Nucleus accumbens (tissue), 56 donors: Measurements from ENCODE around the gene ATP6V1G3.
"Not testable (repeated sequence)": the region's sequence is repeated elsewhere in the genome, so short reads cannot be mapped to it uniquely, and the experiment has no call there.

Experiments
- DNase-seq, 56 donors: peaks; one replicate each; lab custom pipeline; 2025; lab: John Stamatoyannopoulos, UW

Gene ATP6V1G3

GRCh38 chr1:198543670-198544260, 3.3 kb upstream of the ATP6V1G3 start:
- DNase-seq: no peak

- no peak for DNase-seq
Measured at GRCh38 chr1:198542632-198543031, 2.2 kb upstream of the ATP6V1G3 start.

DNA sequence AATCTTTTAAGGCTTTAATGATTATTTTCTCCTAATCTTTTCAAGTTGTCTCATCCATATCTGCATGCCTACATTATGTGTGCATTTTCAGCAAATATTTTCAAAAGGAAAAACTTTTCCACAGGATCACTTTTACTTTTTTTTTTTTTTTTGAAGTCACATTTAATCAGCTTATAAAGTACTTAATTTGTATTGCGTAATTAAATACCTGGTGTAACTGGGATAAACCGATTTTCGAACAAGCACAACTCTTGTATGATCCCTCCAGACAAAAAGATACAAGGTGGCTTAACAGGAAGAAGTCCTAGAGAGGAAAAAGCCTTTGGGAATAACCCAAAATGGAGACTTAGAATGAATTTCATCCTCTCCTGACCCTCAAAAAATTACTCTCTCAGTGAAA, 1.3 kb upstream of the ATP6V1G3 start:
- DNase-seq: no peak

GRCh38 chr1:198538579-198539364, 1.7 kb downstream of the ATP6V1G3 start:
- DNase-seq: no peak

GRCh38 chr1:198535631-198536030, 4.8 kb downstream of the ATP6V1G3 start:
- no peak for DNase-seq

DNA sequence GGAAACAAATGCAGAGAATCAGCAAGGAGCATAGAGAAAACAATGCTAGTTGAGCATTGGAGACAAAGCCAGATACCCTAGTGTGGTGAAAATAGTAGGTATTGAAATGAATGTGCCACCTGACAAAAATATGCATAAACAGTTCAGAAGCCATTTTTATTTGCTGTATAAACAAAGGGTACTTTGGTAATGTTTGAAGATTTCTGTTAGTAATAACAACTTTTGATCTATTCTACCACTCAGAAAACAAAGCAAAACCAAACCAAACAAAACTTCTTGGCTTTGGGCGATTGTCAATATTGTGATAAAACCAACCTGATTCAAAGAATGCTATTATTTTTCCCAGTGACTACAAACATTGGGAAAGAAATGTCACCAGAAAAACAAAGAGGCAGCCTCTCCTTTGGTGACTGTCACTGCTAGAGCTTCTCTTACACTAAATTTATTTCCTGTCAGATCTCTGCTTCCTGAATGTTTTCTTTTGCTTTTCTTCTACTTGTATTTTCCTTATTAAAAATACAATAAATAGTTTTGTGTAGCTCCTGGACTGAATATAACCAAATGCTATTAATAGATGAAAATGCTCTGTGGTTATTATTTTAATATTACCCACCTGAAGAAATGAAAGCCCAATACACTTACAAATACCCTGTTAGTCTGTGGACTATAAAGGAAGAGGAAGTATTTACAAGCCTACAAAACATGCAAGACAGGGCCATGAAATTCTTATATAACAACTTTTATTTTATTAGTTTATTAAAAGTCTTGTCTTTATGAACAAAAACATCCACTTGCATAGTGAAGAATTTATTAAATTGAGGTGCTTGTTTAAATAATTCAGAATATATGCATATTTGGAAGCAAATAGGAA, 5.7 kb downstream of the ATP6V1G3 start:
- DNase-seq: no peak

- DNase-seq: no peak
Measured at GRCh38 chr1:198531891-198532290, 8.6 kb downstream of the ATP6V1G3 start.

GRCh38 chr1:198530953-198531352, 9.5 kb downstream of the ATP6V1G3 start:
- no peak for DNase-seq

DNA sequence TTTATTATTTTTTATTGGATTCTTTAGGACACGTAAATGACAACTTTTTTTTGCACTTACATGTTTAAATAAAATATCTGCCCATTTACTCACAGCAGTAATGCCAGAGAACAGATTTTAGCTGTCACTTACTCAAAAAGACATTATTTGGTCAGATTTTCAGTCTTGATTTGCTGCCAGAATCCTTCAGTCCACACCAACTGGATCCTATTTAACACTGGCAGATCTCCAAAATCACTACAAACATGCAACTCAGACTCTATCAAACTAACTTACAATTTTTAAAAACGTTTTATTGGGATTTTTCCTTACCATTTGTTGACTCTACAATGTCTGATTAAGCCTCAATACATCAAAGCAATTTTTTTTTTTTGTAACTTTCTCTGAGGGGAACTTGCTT, 11.1 kb downstream of the ATP6V1G3 start:
- DNase-seq: no peak

GRCh38 chr1:198528364-198528763, 12.1 kb downstream of the ATP6V1G3 start:
- DNase-seq: no peak

DNA sequence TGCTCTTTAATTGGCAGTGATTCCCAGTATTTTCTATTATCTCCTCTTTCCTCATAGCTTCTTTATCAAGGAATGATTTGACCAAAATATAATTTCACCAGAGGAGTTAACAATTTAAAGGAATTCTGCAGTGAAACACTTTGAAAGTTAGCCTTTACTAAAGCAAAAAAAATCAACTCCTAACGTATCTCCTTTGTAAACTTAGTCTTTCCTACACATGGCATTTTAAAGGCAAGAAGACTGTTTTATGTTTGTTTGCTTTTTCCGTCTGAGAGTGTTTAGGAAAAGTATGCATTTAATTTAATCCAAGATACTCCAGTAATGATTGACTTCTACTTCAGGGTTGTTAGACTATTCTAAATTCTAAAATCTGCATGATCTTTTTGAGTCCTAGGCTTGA, 15.9 kb downstream of the ATP6V1G3 start:
- DNase-seq: no peak

- not testable (repeated sequence) for DNase-seq
Measured at GRCh38 chr1:198524127-198524526, 16.4 kb downstream of the ATP6V1G3 start.

- DNase-seq: no peak
Measured at GRCh38 chr1:198523182-198523950, 17.1 kb downstream of the ATP6V1G3 start.

- no peak for DNase-seq
Measured at GRCh38 chr1:198520524-198521254, 19.8 kb downstream of the ATP6V1G3 start.

DNA sequence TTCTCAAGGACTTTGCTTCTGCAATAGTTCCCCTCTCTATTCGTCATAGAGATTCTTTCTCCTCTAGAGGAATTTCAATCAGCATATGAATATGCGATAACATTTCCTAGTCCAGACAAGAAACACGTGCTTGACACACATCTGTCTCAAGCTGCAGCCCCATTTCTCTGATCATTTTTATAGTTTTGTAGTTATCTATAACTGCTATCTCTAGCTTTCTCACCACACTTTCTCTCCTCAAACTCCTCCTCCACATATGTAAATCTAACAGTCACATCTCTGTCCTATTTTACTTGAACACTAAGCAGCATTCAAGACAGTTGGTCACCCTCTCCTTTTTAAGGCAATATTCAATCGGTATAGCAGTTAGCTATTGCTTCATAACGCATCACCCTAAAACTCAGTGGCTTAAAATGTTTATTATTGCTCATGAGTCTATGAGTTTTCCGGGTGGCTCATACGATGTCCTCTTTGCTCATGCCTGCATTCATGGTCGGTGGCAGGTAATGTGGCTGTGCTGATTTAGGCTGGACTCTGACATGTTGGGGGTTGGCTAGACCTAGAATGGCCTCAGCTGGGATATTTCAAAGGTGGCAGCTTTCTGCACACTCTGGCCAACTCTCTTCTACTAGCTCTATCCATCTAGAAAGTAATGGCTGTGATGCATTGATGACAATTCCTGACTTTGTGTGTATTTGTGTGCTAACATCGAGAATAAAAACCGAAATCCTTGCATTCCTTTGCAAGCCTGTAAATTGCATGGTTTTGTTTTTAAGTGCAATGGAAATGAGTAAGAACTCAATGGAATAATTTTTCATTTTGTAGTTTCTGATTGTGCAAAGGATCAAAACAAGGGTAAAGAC, 20.6 kb downstream of the ATP6V1G3 start:
- DNase-seq: no peak

DNA sequence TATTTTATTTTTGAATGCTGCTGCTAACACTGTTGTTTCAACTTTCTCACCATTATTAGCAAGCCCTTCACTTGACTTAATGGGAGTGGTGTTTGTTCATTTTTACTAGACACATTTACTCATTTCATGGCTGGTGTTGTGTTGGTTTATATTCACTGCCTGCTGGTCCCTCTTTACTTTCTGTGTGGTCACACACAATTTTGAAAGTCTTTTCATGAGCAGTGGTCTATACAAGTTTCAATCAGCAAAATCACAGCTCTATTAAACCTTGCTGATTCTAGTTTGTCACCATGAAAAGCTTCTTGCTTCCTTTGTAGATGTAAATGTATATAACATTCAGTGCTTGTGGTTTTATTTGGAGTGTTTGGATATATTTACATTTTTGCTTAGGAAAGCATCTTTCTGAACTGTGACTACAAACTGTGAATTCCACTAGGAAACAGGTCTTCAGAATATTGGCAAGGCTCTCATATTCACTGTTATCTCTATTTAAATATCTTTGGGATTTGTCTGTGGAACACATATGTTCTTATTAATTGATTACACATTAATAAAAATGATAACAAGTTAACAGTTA, 22.8 kb downstream of the ATP6V1G3 start:
- DNase-seq: no peak

- DNase-seq: no peak
Measured at GRCh38 chr1:198500096-198500495, 40.4 kb downstream of the ATP6V1G3 start.

GRCh38 chr1:198499588-198499987, 40.9 kb downstream of the ATP6V1G3 start:
- no peak for DNase-seq

DNA sequence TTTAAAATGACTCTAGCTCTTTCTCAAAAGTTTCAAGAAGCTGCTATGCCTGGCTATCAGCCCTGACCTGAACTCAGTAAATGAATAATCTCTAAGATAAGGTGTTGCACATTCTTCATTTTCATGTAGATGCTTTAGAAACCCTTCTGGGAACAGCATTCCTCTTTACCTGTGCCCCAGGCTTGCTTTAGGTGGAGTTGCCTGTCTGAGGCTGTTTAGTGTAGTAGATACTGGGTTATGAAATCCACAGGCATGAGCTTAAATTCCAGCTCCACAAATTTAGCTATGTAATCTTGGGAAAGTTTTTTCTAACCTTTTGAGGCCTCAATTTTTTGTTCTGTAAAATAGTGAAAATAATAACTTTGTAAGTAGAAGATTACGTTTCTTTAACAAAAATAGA, 41.6 kb downstream of the ATP6V1G3 start:
- no peak for DNase-seq
